Activated T-cell treated with anti-CD3 and anti-CD28 coated beads for 1 hour (primary cell): ENCODE data around the gene COL5A1.

Experiments used
- DNase-seq: peaks from one replicate; pipeline ENCODE4 v3.0.0-alpha.2; 2020; ENCODE audit warnings: low read depth

The COL5A1 gene

GRCh38 chr9:134744385-134745295 lies 103.0 kb downstream of the COL5A1 start:
- no peak for DNase-seq

- no peak for DNase-seq
These were observed 106.4 kb downstream of the COL5A1 start for GRCh38 chr9:134747951-134748489.

- no peak for DNase-seq
These were observed 107.0 kb downstream of the COL5A1 start for GRCh38 chr9:134748591-134748990.

GRCh38 chr9:134750450-134751155 lies 109.0 kb downstream of the COL5A1 start:
- no peak for DNase-seq

- no peak for DNase-seq
These were observed 110.0 kb downstream of the COL5A1 start for GRCh38 chr9:134751622-134752021.

GRCh38 chr9:134752471-134753168 lies 111.0 kb downstream of the COL5A1 start:
- no peak for DNase-seq

GRCh38 chr9:134753191-134753590 lies 111.6 kb downstream of the COL5A1 start:
- no peak for DNase-seq

- DNase-seq, result no peak
These were observed 113.8 kb downstream of the COL5A1 start for GRCh38 chr9:134755221-134755907.

- DNase-seq, result no peak
These were observed 114.5 kb downstream of the COL5A1 start for GRCh38 chr9:134756098-134756497.

- DNase-seq, result no peak
These were observed 115.8 kb downstream of the COL5A1 start for GRCh38 chr9:134757216-134757975.

GRCh38 chr9:134758949-134759607 lies 117.5 kb downstream of the COL5A1 start:
- no peak for DNase-seq

GRCh38 chr9:134759913-134760312 lies 118.3 kb downstream of the COL5A1 start:
- no peak for DNase-seq

GRCh38 chr9:134760750-134761420 lies 119.3 kb downstream of the COL5A1 start:
- DNase-seq, result no peak

- DNase-seq, result no peak
These were observed 123.1 kb downstream of the COL5A1 start for GRCh38 chr9:134764473-134765269.

GRCh38 chr9:134765785-134766184 lies 124.2 kb downstream of the COL5A1 start:
- no peak for DNase-seq

GRCh38 chr9:134766587-134766986 lies 125.0 kb downstream of the COL5A1 start:
- DNase-seq, result no peak

GRCh38 chr9:134768332-134768708 lies 126.7 kb downstream of the COL5A1 start:
- DNase-seq, result no peak

- DNase-seq, result no peak
These were observed 127.2 kb downstream of the COL5A1 start for GRCh38 chr9:134768709-134769351.
